AG08396 (cell line): ENCODE data around the gene ILDR2.

Source experiments
- DNase-seq: peaks from one replicate; pipeline ENCODE4 v3.0.0; 2012; ENCODE audit warnings: low spot score, mixed read lengths

The ILDR2 gene

GRCh38 chr1:166924823-166925541 is 50.4 kb downstream of the ILDR2 start:
- no peak for DNase-seq

- DNase-seq = peak; percentile 48
Measured at GRCh38 chr1:166920561-166921475, 54.5 kb downstream of the ILDR2 start.

- no peak for DNase-seq
Measured at GRCh38 chr1:166918956-166919316, 56.4 kb downstream of the ILDR2 start.

- no peak for DNase-seq
Measured at GRCh38 chr1:166918088-166918955, 57.0 kb downstream of the ILDR2 start.

GRCh38 chr1:166915941-166916340 is 59.4 kb downstream of the ILDR2 start:
- no peak for DNase-seq

GRCh38 chr1:166915042-166915441 is 60.3 kb downstream of the ILDR2 start:
- DNase-seq = no peak

GRCh38 chr1:166914111-166914510 is 61.2 kb downstream of the ILDR2 start:
- DNase-seq = no peak

GRCh38 chr1:166911624-166912023 is 63.7 kb downstream of the ILDR2 start:
- no peak for DNase-seq

- peak; percentile 61 for DNase-seq
Measured at GRCh38 chr1:166910396-166910994, 64.8 kb downstream of the ILDR2 start.

GRCh38 chr1:166908942-166909341 is 66.4 kb downstream of the ILDR2 start:
- DNase-seq = no peak

- no peak for DNase-seq
Measured at GRCh38 chr1:166907763-166908162, 67.6 kb downstream of the ILDR2 start.

GRCh38 chr1:166907051-166907450 is 68.3 kb downstream of the ILDR2 start:
- DNase-seq = no peak

- no peak for DNase-seq
Measured at GRCh38 chr1:166906647-166907046, 68.7 kb downstream of the ILDR2 start.

GRCh38 chr1:166905900-166906299 is 69.4 kb downstream of the ILDR2 start:
- DNase-seq = peak; percentile 52

GRCh38 chr1:166905136-166905535 is 70.2 kb downstream of the ILDR2 start:
- DNase-seq = peak; percentile 36

GRCh38 chr1:166903232-166903631 is 72.1 kb downstream of the ILDR2 start:
- no peak for DNase-seq

- DNase-seq = peak; percentile 43
Measured at GRCh38 chr1:166902279-166902678, 73.1 kb downstream of the ILDR2 start.

- DNase-seq = no peak
Measured at GRCh38 chr1:166900987-166901386, 74.4 kb downstream of the ILDR2 start.

GRCh38 chr1:166899769-166900168 is 75.6 kb downstream of the ILDR2 start:
- DNase-seq = no peak

- no peak for DNase-seq
Measured at GRCh38 chr1:166895766-166896165, 79.6 kb downstream of the ILDR2 start.

- no peak for DNase-seq
Measured at GRCh38 chr1:166889776-166890175, 85.6 kb downstream of the ILDR2 start.
